ENCODE measurements around the gene SYT5. TPM values are rescaled to one million over a fixed set of nuclear protein-coding genes. Genes with fewer than 3 reads are reported as not detected.

SYT5 gene
- total and polyA plus RNA-seq, 9 of the 15 experiments (the other 6 are each of a cell fraction or from before 2014, with no cell fraction given) = 1.3 to 20.9 (median 8.8) TPM

GRCh38 chr19:55175117-55175867 is 4.8 kb downstream of the SYT5 start (continued):
- peak; percentile 52 to 65; a peak in 3 of 4 replicates for TF ChIP-seq MAZ (CRISPR knock-in tag; conservative IDR thresholded peaks at IDR 0.05 in 1 of 2, IDR thresholded peaks at IDR 0.05 in 1 of 2)
- peak; percentile 36; the same call in 1 of the 2 replicates for TF ChIP-seq MBD2 (IDR thresholded peaks at IDR 0.05; ENCODE audit: borderline replicate concordance, low read depth)
- TF ChIP-seq MEF2A (IDR thresholded peaks at IDR 0.05; ENCODE audit: control insufficient read depth, low read depth, low read length) = no peak
- TF ChIP-seq ZBTB11 (CRISPR knock-in tag; IDR thresholded peaks at IDR 0.05) = peak in 1 of 3 experiments; percentile 28; a peak in 1 of 6 replicates
- peak; percentile 52; the same call in 1 of the 2 replicates for TF ChIP-seq POLR2AphosphoS5 (IDR thresholded peaks at IDR 0.05; ENCODE audit: control insufficient read depth, insufficient read depth, low read depth, low read length)
- peak; percentile 91 to 96 for TF ChIP-seq E2F6 (IDR thresholded peaks at IDR 0.05; ENCODE audit: borderline replicate concordance in 1 of 2, extremely low read depth in 1 of 2, insufficient read depth in 1 of 2, insufficient read length in 1 of 2, low read depth in 1 of 2, low read length in 1 of 2, poor library complexity in 1 of 2, severe bottlenecking in 1 of 2)
- no peak for TF ChIP-seq ZNF551 (CRISPR knock-in tag; IDR thresholded peaks at IDR 0.05)
- 0 out of 4 replicates have a peak, but pooled peaks of 1 of the 2 experiments have one; percentile 15 for TF ChIP-seq TRIM24 (IDR thresholded peaks at IDR 0.05)
- peak; percentile 80; the same call in 1 of the 2 replicates for TF ChIP-seq RB1 (IDR thresholded peaks at IDR 0.05; ENCODE audit: low read depth)
- no peak for TF ChIP-seq E2F8 (IDR thresholded peaks at IDR 0.05; ENCODE audit: low read depth, partially characterized antibody)
- no peak for TF ChIP-seq TCF3 (CRISPR knock-in tag; IDR thresholded peaks at IDR 0.05)
- TF ChIP-seq ZNF212 (CRISPR knock-in tag; IDR thresholded peaks at IDR 0.05) = no peak
- TF ChIP-seq, protein P1, sequence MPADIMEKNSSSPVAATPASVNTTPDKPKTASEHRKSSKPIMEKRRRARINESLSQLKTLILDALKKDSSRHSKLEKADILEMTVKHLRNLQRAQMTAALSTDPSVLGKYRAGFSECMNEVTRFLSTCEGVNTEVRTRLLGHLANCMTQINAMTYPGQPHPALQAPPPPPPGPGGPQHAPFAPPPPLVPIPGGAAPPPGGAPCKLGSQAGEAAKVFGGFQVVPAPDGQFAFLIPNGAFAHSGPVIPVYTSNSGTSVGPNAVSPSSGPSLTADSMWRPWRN (IDR thresholded peaks at IDR 0.05; ENCODE audit: low read depth) = no peak
- no peak for TF ChIP-seq GATAD2A (IDR thresholded peaks at IDR 0.05)
- TF ChIP-seq NFRKB (IDR thresholded peaks at IDR 0.05; ENCODE audit: low read depth) = peak; percentile 78
- peak; percentile 95 for TF ChIP-seq L3MBTL2 (IDR thresholded peaks at IDR 0.05)
- TF ChIP-seq, protein P2, sequence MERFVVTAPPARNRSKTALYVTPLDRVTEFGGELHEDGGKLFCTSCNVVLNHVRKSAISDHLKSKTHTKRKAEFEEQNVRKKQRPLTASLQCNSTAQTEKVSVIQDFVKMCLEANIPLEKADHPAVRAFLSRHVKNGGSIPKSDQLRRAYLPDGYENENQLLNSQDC (CRISPR knock-in tag; IDR thresholded peaks at IDR 0.05) = no peak
